GM18526 (cell line): Measurements from ENCODE around the gene OR4C3.
"Not testable (repeated sequence)": the region's sequence is repeated elsewhere in the genome, so short reads cannot be mapped to it uniquely, and the experiment has no call there.

Experiments used
- POLR2A ChIP-seq: IDR thresholded peaks from 3 replicates; pipeline ENCODE4 v1.6.1; 2011; ENCODE audit not compliant: insufficient read length; ENCODE audit errors: extremely low read depth

The OR4C3 gene

DNA sequence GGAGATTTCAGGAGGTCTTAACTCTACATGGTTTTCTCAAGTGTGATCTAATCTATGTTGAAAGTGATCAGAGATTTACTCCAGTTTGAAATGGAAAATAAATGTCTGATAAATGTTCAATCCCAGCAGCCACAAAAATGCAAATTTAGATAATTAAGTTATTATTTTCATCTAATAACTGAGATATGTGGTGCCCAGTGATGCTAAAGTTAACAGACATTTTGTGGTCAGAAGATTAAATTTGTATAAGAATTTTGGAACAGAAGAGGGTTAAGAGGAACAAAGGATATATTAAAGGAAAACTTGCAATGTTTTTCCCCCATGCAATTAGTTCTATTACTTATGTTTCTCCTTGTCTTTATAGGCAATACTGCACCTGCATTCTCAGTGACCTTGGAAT is at the start of gene OR4C3:
Gene OR4C3, plus strand, starts transcription at position 301 of the 400 bp plus-strand sequence. CDS start 102 bp downstream, outside the sequence.
- TF ChIP-seq POLR2A = not testable (repeated sequence)

DNA sequence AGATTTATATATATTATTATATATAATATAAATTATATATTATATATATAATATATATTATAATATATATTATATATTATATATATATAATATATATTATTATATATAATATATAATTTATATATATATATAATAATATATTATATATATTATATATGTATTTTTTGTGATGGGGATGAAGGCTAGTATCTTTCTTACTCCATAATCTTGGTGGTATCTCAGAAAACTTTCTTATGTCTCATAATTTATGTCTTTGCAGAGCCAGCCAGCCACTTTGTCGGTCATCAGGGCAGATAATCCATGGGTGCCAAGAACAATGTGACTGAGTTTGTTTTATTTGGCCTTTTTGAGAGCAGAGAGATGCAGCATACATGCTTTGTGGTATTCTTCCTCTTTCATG is 18.8 kb upstream of the OR4C3 start, which contains the start of gene OR4S1:
Gene OR4S1, plus strand, starts transcription at position 301 of the 400 bp plus-strand sequence. Its CDS starts 0 bp downstream, at position 301.
- TF ChIP-seq POLR2A = no peak

DNA sequence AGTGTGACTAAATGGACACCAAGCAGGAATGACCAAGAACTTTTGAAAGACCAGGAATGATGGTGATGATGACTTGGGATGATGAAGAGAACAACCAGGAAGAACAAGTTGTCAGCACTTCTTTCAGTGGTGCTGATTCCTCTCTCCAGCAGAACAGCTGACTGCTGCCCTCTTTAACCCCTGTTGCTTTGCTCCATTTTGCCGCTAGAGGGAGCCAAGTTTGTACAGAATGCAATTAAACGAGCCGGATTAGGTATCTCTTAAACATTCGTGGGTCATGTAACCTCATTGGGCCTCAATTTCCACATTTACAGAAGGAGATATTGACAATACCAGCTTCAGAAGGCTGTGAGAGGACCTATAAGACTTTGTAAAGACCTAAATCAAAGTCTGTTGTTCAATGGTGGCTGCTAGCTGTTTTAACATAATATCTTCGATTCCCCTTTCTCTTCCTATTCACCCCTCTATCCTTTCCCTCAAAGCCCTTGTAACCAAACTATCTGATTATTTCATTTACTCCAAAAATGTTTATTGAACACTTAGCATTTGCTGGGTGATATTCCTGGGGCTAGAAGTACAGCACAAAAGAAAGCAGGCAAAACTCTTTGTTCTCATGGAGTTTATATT is 16.8 kb upstream of the OR4C3 start:
- no peak for TF ChIP-seq POLR2A

DNA sequence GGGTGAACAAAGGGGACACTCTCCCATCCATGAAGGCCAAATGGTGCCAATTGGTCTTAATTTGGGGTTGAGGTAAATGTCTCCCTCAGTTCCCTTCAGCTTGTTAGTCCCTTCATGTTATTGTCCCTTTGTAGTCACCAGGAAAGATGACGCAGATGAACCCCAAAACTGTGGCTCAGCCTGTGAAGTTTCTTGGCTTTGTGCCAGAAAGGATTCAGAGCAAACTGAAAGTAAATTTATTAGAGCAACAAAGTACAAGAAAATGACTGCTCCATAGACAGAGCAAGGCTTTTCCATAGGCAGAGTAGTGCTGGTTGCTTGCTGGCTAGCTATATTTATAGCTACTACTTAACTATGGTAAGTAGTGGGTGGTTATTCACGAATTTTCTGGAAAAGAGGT is 16.7 kb downstream of the OR4C3 start:
- TF ChIP-seq POLR2A = no peak

DNA sequence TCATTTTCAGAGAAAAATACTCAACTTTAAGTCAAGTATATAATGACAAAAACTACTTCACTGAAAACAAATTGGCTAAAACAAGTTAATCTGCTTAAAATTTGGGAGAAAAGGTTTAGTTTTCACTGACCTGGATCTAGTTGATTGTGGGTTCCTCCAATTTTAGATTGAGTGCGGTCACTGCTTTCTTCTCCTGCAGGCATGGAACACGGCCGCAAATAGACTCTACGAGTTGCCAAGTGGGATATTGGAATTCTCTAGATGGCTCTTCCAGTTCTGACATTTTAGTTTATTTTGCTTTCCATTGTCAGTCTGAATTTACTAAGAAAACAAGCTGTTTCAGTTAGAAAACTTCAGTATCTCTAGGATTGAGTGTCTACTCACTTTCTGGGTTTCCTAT is 29.3 kb downstream of the OR4C3 start:
- TF ChIP-seq POLR2A = no peak

- TF ChIP-seq POLR2A = no peak
Measured at GRCh38 chr11:48354677-48355076, 30.0 kb downstream of the OR4C3 start.

- TF ChIP-seq POLR2A = no peak
Measured at GRCh38 chr11:48366365-48366764, 41.6 kb downstream of the OR4C3 start, which contains the start of gene OR4C5. Gene OR4C5 (minus strand): TSS chr11:48366465. CDS start chr11:48366465, 0 bp downstream.
